ENCODE results near the gene CHD6.

Gene CHD6

DNA sequence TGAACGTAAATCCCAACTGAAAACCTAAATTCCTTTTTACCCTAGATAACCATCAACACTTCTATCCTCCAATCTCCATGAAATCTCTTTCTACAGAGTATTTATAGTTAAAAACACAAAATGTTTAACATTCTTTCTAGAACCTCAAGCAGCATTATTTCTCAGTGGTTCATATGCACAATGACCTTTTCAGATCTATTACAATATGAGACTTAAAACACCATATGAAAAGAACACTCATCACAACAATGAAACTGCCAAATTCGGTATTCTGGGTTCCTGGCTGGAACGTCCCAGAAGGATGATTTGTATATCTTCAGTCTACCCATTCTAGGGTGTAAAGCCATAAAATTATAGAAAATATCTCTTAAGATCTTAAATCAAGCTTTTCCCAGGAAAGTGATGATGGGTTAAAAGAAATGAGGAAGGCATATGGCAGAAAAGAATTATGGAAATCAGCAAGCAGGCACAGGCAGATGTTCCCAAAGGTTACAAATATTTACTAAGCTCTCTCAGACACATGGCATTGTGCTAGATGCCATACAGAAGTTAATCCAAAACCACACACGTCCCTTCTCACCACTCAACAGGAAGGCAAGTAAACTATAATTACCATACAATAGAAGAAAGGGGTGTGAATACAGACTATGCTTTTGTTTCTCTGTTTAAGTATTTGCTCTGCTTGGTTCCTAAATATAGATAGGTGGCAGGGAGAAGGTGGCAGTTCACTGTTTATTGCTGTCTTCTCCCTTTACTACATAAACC, 118.0 kb downstream of the CHD6 start:
- DNase-seq: no peak

DNA sequence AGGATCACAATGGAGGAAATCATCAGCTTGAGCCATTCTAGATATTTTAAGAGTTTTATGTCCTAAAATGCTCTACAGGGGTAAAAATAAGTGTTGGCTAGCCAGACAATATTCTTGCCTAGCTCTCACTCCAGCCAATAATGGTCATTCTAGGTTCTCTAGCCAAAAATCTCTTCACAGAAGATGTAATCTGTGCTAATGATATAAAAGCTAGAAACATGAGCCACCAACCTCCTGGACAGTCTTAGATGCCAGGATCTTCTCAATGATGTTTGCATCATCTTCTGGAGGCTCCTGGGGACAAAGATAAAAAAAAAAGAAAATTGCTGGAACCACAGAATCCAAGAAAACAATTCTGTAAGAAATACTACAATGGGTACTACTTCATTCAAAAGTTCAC, 119.1 kb downstream of the CHD6 start:
- DNase-seq: no peak

DNA sequence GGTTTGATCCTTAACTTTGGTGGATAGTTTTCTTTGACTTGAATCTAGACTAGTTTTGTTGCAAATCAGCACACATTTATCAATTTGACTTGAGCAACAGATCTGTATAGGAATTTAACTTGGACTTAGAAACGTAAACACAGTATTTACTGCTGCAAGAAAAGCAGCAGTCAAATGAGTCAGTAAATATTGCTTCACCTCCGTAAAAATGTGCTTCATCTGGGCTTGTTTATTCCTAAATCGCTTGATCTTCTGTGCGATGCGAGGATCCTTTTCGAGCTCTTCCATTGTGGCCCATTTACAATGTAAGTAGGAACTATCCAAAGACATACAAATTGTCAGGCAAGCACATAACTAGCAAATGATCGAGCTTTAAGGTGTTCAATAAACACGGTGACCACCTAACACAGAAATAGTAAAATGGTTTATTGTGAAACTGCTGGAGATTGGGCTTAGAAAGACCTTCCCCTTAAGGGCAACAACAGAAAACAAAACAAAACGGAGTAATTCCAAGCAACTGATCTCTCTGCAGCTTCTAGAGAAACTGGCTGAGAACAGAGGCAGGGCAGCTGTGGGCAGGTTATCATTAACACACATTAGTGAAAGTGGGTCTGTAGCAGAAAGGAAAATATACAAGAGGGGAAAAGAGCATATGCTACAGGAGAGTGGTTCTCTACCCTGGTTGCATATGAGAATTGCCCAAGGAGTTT, 120.8 kb downstream of the CHD6 start:
- DNase-seq: no peak

DNA sequence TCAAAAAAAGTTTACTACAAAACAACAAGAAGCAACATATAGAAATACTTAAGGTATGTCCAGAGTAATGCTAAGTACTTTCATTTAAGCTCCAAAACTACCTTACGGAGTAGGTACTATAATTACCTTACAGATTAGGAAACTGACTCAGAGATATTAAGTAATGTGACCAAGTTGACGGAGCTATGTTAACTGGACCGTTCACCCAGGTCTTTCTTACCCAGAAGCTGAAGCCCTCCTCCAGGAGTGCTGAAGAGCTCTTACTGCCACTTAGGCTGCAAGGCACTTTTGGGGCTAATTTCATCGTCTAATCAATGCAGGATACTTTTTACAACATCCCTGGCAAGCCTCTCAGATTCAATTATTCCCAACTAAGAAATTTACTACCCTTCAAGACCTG, 123.7 kb downstream of the CHD6 start:
- no peak for DNase-seq

DNA sequence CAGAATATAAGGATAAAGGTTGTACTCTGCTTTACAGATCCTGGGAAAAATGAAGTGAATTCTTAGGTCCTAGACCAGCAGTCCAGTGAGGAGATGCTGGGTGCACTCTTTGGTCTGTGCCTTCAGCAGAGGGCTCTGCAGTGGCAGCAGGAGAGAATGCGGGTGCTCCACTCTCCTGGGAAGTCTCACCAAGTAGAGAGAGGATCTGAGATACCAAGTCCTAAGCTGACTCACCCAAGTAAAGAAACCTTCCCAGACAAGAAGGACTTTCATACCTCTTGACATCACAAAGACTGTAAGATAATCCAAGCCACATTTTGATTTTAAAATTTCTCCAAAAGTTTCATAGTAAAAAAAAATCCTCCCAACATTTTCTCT, 134.6 kb downstream of the CHD6 start:
- DNase-seq: no peak

DNA sequence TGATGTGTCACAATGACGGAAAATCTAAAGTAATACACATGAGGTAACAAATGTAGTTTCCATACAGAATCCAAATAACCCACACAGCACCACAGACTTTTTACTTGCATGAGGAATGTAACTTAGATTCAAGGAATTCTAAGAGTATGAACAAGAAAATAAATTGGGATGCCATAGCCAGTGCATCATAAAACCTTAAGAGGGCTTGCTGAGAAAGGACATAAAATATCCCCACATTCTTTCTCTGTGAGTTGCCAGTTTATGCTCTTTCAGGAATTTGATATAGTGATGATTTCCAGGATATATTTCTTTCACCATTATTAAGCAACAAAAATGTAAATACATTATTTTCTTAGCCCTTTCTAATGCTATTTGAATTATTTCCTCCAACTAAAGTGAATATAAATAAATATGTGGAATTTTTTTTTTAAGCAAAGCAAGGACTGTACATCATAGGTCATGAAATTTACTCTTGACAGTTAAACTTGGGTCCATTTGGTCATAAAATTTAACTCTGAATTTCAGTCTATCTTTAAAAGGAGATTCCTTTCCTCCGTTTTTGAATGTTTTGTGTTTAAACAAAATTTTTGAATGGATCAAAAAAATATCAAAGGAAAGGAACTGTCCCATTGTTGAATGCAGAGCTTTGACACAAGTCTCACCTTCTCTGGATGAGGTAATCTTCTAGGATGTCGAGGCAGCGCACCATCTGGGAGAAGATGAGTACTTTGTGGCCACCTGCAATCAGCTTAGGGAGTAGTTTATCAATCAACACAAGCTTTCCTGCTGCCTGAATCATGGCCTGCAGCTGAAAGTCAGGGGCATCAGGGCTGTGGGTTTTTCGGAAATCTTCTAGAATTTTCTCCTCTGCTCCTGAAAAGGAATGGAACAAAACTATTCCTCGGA, 135.3 kb downstream of the CHD6 start:
- DNase-seq: no peak

DNA sequence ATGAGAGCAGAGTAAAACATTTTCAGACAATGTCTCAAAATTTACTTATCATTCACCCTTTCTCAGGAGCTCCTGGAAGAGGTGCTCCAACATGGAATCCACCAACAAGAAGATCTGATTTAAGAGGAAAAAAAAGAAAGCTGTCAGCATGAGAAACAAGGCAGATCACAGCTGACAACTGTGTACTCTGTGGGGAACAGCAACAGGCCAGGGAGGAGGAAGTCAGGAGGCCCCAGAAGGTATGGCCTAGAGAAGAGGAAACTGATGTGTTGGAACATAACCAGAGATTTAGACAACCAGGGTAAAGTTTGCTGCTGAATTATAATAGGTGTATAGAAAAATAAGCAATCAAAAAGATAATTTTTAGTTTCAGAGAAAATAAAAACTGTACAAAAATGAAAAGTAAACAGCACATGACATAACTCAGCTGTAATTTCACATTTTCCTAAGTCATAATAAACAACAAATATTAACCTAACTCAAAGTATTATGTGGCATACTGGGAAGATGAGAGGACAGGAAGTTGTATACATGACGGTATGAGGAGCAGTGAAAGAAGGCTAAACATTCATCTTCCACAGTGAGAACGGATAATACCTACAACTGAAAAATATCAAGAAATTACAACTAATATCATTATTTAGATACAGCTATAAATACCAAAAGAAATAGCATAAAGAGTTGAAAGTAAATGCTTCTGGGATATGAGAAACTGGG, 138.0 kb downstream of the CHD6 start:
- no peak for DNase-seq

DNA sequence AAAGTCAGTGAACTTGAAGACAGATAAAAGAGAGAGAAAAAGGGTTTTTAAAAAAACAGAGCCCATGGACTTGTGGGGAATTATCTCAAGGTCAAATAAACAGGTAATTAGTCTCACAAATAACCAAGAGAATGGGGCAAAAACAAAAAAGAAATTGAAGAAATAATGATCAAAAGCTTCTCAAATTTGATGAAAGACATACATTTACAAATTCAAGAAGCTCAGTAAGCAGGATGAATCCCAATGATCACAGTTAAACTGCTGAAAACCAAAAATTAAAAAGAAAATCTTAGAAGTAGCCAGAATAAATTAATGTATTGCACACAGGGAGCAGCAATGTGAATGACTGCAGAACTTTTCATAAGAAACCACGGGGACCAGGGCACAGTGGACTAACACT, 139.1 kb downstream of the CHD6 start:
- DNase-seq: no peak

DNA sequence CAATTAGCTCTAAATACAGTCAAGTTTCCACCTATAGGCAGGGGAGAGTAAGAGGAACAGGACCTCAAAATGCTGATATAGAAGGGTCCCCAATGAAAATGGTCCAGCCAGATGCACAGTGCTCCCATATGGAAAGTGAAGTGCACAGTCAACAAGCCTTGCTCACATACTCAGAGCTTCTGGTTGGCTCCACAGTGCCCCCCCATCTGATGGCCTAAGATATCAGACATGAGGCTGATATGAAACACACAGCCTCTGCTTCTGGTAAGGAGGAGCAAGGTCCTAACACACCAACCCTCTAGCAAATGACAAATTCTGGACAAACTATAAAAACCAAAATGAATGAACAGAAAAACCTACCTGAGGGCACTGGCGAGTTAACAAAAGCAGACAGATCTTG, 140.2 kb downstream of the CHD6 start:
- DNase-seq: no peak

DNA sequence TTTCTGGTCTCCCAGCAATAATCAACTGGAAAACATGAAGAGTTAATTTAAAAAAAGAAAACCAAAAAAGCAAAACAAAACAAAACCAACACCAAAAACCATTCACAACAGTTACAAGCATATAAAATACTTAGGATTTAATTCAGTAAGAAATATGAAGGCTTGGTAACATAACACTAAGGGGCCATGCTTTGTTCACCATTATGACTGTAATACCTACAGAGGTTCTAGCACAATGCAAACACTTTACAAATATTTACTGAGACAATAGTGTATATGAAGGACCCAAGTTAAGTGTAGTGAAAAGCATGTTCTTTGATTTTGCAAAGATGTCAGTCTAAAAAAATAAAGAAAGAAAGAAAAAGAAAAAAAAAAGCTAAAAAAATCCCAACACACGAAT, 141.7 kb downstream of the CHD6 start:
- no peak for DNase-seq

DNA sequence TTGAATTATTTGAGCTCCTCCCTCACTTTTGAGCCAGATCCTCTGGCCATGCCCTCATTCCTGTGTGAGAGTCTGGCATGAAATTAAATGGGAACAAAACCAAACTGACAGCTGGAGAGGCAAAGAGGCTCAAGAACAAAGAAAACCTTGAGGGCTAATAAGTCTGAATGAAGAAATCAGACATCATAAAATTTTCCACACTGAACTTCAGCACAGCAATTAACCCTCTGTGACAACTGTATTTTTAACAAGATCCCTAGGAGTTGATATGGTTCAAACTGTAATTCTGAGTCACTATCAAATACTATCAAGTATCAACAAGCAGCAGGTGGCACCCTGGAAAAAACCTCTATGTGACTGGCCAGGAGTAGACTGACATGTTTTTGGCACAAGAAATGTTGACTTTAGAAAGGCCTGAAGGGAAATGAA, 142.2 kb downstream of the CHD6 start:
- DNase-seq: peak; percentile 88

DNA sequence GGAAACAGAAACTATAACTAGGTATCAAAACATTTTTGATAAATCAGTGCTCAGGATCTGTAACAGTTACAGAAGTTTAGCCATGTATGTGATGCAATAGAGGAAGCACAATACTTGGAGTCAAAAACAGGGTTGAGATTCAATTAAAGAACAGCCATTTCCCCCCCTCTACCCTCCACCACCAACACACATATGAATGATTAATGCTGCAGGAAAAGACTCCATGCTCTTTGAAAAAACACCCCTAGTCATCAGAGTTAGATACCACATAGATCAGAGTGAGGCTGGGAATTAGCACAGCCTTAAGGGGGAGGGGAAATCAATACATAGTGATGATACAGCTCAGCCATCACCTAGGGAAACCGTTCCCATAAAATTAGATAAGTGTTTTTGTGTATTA, 142.7 kb downstream of the CHD6 start:
- no peak for DNase-seq

DNA sequence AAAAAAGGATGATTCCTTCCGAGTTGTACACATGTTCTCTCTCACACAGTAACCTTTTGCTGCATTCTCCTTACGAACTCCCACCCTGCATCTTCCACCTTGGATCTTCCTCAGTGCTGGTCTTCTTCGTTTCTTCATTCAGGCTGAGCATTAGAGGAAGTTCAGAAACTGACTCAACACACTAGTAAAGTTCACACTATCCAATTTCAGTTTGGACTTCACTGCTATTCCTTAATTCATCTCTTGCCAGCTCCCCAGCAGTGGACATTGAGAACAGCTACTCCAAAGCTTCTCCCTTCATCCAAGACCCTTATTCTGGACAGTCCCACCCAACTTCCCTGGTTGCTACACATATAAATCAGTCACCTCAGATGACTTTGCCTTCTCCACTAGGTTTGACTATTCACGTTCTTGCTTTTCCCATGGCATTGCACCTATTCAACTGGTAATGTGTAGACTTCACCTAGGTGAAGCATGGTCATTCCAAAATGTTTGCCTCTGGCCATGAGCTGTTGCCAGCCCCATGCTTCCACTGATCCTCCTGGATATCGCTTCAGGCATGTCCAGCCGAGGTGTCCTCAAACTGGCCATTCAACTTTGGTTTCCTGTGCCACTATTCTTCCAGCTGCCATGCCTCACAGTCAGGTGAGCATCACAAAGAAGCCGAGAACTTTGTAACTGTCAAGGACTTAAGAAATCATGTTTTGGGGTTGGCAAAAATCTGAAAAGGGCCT, 147.6 kb downstream of the CHD6 start:
- no peak for DNase-seq

DNA sequence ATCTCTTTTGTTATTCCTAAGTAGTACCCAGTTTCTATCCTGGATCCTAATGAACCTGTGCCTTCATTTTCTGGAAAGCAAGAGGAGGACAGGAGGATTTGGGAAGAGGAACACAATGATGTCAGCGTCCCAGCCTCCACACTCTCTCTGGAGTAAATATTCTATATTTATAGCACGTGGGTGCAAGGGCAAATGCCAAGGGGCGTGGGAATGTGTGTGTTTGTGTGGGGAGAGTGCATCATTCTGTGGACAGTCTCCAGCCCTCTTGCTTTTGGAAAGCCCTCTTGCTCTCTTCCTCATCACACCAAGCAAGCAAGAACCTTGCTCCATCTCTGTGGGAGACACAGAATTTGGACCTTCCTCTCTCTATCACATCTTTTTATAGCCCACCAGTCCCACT, 148.3 kb downstream of the CHD6 start:
- DNase-seq: no peak

DNA sequence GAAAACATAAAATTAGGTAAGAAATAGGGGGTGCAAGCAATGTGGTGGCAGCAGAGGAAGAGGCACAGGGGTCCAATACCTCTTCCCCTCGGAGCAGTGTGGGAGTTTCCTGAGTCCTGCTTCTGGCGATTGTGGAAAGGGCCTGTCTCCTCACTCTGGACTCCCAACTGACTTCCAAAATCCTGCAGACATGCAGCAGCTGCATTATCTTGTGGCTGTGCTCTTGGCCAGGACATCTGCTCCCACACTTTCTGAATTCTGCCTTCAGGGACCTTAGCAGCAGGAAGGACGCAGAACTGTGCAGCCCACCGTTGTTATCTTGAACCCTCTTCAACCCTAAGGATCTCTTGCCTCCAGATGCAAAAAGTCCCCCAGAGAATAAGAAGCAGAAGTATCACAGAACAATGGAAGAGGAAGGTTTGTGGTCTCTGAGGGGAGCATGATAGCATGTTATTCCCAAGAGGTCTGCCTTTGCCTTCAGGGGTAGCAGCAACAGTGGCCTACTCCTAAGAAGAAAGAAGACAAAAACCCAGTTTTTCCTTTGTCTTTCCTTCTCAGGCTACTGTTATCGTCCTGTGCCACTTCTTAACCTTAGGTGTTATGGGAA, 149.1 kb downstream of the CHD6 start:
- DNase-seq: no peak

DNA sequence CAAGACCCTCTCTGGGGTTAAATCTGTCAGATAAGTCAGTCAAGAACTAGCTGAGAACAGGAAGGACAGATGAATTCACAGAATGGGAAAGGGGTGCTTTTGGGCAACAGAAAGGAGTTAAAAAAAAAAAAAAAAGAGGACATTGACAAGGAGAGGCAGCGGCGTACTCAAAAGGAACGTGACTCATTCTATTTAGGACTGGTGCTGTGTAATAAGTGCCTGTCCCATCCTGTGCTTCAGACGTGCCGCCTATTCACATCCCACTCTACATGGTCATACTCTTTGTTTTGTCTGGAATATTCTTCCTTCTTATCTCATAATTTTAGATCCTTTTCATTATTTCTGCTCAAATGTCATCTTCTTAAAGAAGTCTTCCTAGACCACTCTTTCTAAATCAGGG, 150.5 kb downstream of the CHD6 start:
- no peak for DNase-seq

DNA sequence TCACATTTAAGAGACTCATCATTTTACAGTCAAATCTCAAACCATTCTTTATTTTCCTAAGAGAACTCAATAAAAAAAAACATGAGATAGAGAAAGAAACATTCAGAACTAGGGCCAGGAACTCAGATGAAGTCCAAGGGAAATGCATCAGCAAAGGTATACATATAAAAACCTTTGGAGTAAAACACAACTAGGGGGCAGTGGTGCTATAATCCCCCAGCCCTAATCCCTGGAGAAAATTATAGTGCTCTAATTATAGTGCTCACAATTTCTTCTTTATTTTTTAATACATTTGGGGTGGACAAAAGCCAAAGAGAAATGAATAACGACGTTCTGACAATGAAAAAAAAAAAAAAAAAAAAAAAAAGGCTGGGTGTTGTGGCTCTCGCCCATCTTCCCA, 151.0 kb downstream of the CHD6 start:
- DNase-seq: no peak

DNA sequence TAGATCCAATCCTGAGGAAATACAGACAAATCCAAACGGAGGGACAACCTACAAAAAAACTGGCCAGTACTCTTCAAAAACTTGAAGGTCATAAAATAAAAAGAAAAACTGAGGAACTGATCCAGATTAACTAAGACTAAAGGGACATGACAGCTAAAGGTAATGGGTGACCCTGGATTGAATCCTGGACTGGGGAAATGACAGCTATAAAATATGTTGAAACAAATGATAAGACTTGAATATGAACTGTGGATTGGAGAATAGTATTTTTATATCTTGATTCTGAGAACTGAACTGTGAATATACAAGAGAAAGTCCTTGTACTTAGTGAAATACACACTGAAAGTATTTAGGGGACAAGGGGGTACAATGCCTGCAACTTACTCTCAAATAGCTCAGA, 154.6 kb downstream of the CHD6 start:
- no peak for DNase-seq

DNA sequence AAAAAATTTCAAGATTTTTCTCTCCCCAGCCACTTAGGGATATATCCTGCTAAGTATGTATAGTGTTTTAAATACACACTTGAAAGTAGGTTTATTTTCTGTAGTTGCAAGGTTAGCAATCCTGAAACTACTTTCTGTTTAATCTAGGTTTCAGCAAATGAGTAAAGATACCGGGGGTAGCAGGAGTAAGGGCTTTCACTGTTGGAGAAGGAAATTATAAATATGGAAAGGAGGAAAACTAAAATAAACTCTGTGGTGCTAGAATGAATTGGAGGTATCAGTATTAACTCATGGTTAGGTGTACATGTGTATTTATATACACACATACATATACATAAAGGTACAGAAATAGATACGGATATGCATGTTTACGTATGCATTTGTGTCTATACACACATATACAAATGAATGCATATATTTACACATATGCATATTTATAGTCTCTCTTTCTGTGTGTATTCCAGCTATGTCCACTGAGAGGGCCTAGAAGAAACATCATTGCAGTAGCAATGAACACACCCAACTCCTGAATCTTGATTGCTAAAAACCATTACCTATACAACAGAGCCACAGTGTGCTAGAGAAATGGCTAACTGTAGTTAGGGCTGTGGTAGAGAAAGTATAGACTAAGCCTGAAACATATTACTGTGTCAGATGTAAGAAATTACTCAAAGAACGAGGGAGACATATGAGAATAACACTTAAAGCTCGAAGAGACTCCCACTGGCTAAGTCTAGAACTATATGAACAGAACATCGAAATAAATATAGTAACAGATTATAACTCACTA, 155.6 kb downstream of the CHD6 start:
- DNase-seq: no peak

DNA sequence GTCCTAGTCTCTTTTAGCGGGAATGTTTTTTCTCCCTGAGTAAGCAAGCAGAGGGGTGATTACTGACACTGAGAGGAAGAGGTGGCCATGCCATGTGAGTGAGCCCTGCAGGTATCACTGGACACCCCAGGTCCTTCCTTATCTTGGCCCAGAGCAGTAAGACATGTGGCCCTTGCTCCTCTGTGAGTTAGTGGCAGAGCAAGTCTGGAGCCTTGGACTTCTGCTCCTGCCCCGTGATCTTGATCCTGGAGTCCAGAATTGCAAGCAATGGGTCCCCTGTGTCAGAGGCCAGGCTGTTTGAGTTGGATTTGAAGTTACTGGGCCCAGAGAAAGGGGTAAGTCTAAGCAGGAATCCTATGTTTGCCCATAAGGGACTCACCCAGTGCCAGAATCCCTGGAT, 159.4 kb downstream of the CHD6 start:
- no peak for DNase-seq
